HepG2 (cell line): ENCODE data around the gene C11orf68. TPM values are rescaled to one million over a fixed set of nuclear protein-coding genes. Genes with fewer than 3 reads are reported as not detected.

Source experiments
- CREB1 ChIP-seq, 2 experiments: fragments of 450-650 bp in 1 of 2; IDR thresholded peaks; 2 replicates each; pipeline ENCODE4 v1.6.1; 2016 to 2017; ENCODE audit warnings: control low read depth in 1 of 2, mild to moderate bottlenecking in 1 of 2, missing compliant biosample characterization in 1 of 2, missing genetic modification characterization in 1 of 2
- NFATC3 ChIP-seq: sonication (generic); formaldehyde crosslinking; IDR thresholded peaks from 2 replicates; pipeline ENCODE4 v1.5.1; 2020; ENCODE audit warnings: mild to moderate bottlenecking, missing genetic modification reagents
- POLR2AphosphoS5 ChIP-seq: IDR thresholded peaks from 2 replicates; pipeline ENCODE4 v1.6.1; 2012; ENCODE audit warnings: low read depth, low read length
- SETDB1 ChIP-seq: sonication (generic); formaldehyde crosslinking; IDR thresholded peaks from 2 replicates; pipeline ENCODE4 v1.5.1; 2020; ENCODE audit warnings: missing genetic modification reagents, mild to moderate bottlenecking, borderline replicate concordance
- ZEB1 ChIP-seq: IDR thresholded peaks from 2 replicates; pipeline ENCODE4 v1.6.1; 2012; ENCODE audit warnings: mild to moderate bottlenecking, low read depth, inconsistent platforms; ENCODE audit not compliant: insufficient replicate concordance
- ZNF24 ChIP-seq: fragments of 450-650 bp; IDR thresholded peaks from 2 replicates; pipeline ENCODE4 v1.6.1; 2017; ENCODE audit warnings: antibody characterized with exemption, mild to moderate bottlenecking
- ZNF569 ChIP-seq: sonication (generic); formaldehyde crosslinking; IDR thresholded peaks from 2 replicates; pipeline ENCODE4 v1.5.0; 2020; ENCODE audit warnings: mild to moderate bottlenecking, missing genetic modification reagents, moderate library complexity, borderline replicate concordance
- polyA plus RNA-seq, 8 experiments: library from polyadenylated mRNA; depleted of rRNA in 3 of 8; stranded (reverse) in 7 of 8; unstranded in 1 of 8; fragments of >200 nt; fragmentation: Illumina TruSeq in 4 of 8; extraction: Trizol in 4 of 8; gene quantifications; 2 replicates each; pipeline versions ENCODE4 v1.2.1 to v1.2.3, GENCODE V29; 2011 to 2016; ENCODE audit warnings: low read depth in 4 of 8, missing spikeins in 1 of 8, mixed read lengths in 1 of 8; ENCODE audit not compliant: insufficient read depth in 1 of 8
- total RNA-seq, 5 experiments: library from RNA; depleted of rRNA; stranded (reverse); fragments of >200 nt; fragmentation: Illumina TruSeq; extraction: Trizol; gene quantifications; 2 replicates each; pipeline ENCODE4 v1.2.3, GENCODE V29; 2016; ENCODE audit warnings: low read depth in 1 of 5
- TF ChIP-seq, protein P1 (sequence below), 2 experiments: sonication (generic) in 1 of 2; formaldehyde crosslinking in 1 of 2; IDR thresholded peaks; 2 replicates each; pipeline versions ENCODE4 v1.6.1 to v1.9.0; 2014 to 2022; ENCODE audit warnings: antibody characterized with exemption in 1 of 2, borderline replicate concordance in 1 of 2, inconsistent platforms in 1 of 2, low read depth in 1 of 2, missing genetic modification reagents in 1 of 2
- TF ChIP-seq, protein P2 (sequence below), 2 experiments: sonication (generic) in 1 of 2; formaldehyde crosslinking in 1 of 2; IDR thresholded peaks; 2 replicates each; pipeline versions ENCODE4 v1.4.0 to v1.6.1; 2018 to 2020; ENCODE audit warnings: missing genetic modification reagents in 2 of 2, borderline replicate concordance in 1 of 2, low read depth in 1 of 2, mild to moderate bottlenecking in 1 of 2, missing biosample characterization in 1 of 2
- TF ChIP-seq, protein P3 (sequence below): IDR thresholded peaks from 2 replicates; pipeline ENCODE4 v1.6.1; 2016; ENCODE audit warnings: low read depth, missing genetic modification reagents, missing compliant biosample characterization

The C11orf68 gene
- total and polyA plus RNA-seq, 2 of the 13 experiments (the other 11 are each of a cell fraction or from before 2014, with no cell fraction given): 8.4 to 28.3 TPM

DNA sequence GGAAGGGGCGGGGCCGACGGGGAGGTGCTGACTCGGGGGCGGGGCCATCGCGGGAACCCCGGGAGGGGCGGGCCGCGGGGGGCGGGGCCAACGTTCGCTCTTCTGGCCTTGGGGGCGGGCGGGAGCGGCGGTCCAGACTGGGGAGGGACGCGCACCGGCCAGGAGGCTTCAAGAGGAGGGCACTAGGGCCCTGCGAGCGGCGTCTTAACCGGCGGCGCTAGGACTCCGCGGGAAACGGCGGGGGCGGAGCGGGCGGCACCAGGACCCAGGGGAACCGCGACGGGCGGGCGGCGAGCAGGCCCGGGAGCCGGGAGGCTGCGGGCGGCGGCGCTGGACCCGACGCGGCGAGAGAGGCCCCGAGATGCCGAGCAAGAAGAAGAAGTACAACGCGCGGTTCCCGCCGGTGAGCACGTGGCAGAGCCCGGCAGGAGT is 295 bp upstream of the C11orf68 start, which contains the start of gene DRAP1 (continued):
- TF ChIP-seq, protein P1, sequence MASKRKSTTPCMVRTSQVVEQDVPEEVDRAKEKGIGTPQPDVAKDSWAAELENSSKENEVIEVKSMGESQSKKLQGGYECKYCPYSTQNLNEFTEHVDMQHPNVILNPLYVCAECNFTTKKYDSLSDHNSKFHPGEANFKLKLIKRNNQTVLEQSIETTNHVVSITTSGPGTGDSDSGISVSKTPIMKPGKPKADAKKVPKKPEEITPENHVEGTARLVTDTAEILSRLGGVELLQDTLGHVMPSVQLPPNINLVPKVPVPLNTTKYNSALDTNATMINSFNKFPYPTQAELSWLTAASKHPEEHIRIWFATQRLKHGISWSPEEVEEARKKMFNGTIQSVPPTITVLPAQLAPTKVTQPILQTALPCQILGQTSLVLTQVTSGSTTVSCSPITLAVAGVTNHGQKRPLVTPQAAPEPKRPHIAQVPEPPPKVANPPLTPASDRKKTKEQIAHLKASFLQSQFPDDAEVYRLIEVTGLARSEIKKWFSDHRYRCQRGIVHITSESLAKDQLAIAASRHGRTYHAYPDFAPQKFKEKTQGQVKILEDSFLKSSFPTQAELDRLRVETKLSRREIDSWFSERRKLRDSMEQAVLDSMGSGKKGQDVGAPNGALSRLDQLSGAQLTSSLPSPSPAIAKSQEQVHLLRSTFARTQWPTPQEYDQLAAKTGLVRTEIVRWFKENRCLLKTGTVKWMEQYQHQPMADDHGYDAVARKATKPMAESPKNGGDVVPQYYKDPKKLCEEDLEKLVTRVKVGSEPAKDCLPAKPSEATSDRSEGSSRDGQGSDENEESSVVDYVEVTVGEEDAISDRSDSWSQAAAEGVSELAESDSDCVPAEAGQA (IDR thresholded peaks at IDR 0.05; ENCODE audit: low read depth): no peak
- TF ChIP-seq, protein P1 (CRISPR knock-in tag; IDR thresholded peaks at IDR 0.05; ENCODE audit: borderline replicate concordance): no peak; the same call in 1 of the 2 replicates
- TF ChIP-seq ZNF24 (no peak), SETDB1 (no peak), NFATC3 (no peak), POLR2AphosphoS5 (no peak), CREB1 (IDR thresholded peaks at IDR 0.05) (peak; percentile 65), CREB1 (CRISPR knock-in tag; IDR thresholded peaks at IDR 0.05) (no peak), ZNF569 (CRISPR knock-in tag) (no peak), ZEB1 (peak; percentile 52)
- TF ChIP-seq, protein P2, sequence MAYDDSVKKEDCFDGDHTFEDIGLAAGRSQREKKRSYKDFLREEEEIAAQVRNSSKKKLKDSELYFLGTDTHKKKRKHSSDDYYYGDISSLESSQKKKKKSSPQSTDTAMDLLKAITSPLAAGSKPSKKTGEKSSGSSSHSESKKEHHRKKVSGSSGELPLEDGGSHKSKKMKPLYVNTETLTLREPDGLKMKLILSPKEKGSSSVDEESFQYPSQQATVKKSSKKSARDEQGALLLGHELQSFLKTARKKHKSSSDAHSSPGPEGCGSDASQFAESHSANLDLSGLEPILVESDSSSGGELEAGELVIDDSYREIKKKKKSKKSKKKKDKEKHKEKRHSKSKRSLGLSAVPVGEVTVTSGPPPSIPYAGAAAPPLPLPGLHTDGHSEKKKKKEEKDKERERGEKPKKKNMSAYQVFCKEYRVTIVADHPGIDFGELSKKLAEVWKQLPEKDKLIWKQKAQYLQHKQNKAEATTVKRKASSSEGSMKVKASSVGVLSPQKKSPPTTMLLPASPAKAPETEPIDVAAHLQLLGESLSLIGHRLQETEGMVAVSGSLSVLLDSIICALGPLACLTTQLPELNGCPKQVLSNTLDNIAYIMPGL (CRISPR knock-in tag; IDR thresholded peaks at IDR 0.05; ENCODE audit: borderline replicate concordance in 1 of 2, low read depth in 1 of 2): peak in 1 of 2 experiments; percentile 90; a peak in 2 of 4 replicates
- TF ChIP-seq, protein P3, sequence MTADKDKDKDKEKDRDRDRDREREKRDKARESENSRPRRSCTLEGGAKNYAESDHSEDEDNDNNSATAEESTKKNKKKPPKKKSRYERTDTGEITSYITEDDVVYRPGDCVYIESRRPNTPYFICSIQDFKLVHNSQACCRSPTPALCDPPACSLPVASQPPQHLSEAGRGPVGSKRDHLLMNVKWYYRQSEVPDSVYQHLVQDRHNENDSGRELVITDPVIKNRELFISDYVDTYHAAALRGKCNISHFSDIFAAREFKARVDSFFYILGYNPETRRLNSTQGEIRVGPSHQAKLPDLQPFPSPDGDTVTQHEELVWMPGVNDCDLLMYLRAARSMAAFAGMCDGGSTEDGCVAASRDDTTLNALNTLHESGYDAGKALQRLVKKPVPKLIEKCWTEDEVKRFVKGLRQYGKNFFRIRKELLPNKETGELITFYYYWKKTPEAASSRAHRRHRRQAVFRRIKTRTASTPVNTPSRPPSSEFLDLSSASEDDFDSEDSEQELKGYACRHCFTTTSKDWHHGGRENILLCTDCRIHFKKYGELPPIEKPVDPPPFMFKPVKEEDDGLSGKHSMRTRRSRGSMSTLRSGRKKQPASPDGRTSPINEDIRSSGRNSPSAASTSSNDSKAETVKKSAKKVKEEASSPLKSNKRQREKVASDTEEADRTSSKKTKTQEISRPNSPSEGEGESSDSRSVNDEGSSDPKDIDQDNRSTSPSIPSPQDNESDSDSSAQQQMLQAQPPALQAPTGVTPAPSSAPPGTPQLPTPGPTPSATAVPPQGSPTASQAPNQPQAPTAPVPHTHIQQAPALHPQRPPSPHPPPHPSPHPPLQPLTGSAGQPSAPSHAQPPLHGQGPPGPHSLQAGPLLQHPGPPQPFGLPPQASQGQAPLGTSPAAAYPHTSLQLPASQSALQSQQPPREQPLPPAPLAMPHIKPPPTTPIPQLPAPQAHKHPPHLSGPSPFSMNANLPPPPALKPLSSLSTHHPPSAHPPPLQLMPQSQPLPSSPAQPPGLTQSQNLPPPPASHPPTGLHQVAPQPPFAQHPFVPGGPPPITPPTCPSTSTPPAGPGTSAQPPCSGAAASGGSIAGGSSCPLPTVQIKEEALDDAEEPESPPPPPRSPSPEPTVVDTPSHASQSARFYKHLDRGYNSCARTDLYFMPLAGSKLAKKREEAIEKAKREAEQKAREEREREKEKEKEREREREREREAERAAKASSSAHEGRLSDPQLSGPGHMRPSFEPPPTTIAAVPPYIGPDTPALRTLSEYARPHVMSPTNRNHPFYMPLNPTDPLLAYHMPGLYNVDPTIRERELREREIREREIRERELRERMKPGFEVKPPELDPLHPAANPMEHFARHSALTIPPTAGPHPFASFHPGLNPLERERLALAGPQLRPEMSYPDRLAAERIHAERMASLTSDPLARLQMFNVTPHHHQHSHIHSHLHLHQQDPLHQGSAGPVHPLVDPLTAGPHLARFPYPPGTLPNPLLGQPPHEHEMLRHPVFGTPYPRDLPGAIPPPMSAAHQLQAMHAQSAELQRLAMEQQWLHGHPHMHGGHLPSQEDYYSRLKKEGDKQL (CRISPR knock-in tag): peak; percentile 80; the same call in 1 of the 2 replicates
